Neural cell (in vitro differentiated cells): Measurements from ENCODE around the gene BRINP1. TPM values are rescaled to one million over a fixed set of nuclear protein-coding genes. Genes with fewer than 3 reads are reported as not detected.

Experiments
- H2AFZ ChIP-seq: fragments of 200-600, 300-800 bp; sonication (generic), shearing (Covaris generic); 2 replicates; pipeline ENCODE4 v1.6.0; 2014; ENCODE audit warnings: low read depth, mild to moderate bottlenecking, antibody characterized with exemption, low read length, moderate library complexity
- H3F3A ChIP-seq: fragments of 200-600 bp; shearing (Covaris generic); 2 replicates; pipeline ENCODE4 v1.6.1; 2016; ENCODE audit warnings: mild to moderate bottlenecking, moderate library complexity, mixed read lengths, antibody characterized with exemption, low read length; ENCODE audit not compliant: insufficient read depth, poor library complexity, severe bottlenecking
- H3K27ac ChIP-seq: fragments of 200-600, 300-800 bp; sonication (generic), shearing (Covaris generic); 2 replicates; pipeline ENCODE4 v1.5.1; 2014; ENCODE audit warnings: mild to moderate bottlenecking, low read length, moderate library complexity
- H3K27me3 ChIP-seq: fragments of 300-800, 200-600 bp; sonication (generic), shearing (Covaris generic); 2 replicates; pipeline ENCODE4 v1.6.0; 2014; ENCODE audit warnings: mild to moderate bottlenecking, low read depth, low read length, moderate library complexity; ENCODE audit not compliant: insufficient read depth
- H3K36me3 ChIP-seq: fragments of 300-800, 200-600 bp; sonication (generic), shearing (Covaris generic); 2 replicates; pipeline ENCODE4 v1.5.1; 2014; ENCODE audit warnings: mild to moderate bottlenecking, antibody characterized with exemption, low read length, moderate library complexity; ENCODE audit not compliant: insufficient read depth
- H3K4me2 ChIP-seq: fragments of 300-800, 200-600 bp; sonication (generic), shearing (Covaris generic); 2 replicates; pipeline ENCODE4 v1.6.0; 2014; ENCODE audit warnings: mild to moderate bottlenecking, low read length
- H3K4me3 ChIP-seq: fragments of 300-800, 200-600 bp; sonication (generic), shearing (Covaris generic); 2 replicates; pipeline ENCODE4 v1.5.1; 2014; ENCODE audit warnings: mild to moderate bottlenecking, low read length, moderate library complexity
- H3K79me2 ChIP-seq: fragments of 200-600 bp; shearing (Covaris generic); replicated peaks from 2 replicates; pipeline ENCODE4 v1.6.0; 2014; ENCODE audit warnings: mild to moderate bottlenecking, low read length, moderate library complexity; ENCODE audit not compliant: insufficient read depth
- H3K9ac ChIP-seq: fragments of 300-800, 200-600 bp; sonication (generic), shearing (Covaris generic); 2 replicates; pipeline ENCODE4 v1.6.1; 2016; ENCODE audit warnings: mild to moderate bottlenecking, low read length, mixed read lengths
- H3K9me2 ChIP-seq: fragments of 200-600 bp; shearing (Covaris generic); 2 replicates; pipeline ENCODE4 v1.6.1; 2016; ENCODE audit warnings: mild to moderate bottlenecking, low read length, mixed read lengths; ENCODE audit not compliant: insufficient read depth
- H3K9me3 ChIP-seq: fragments of 200-600, 300-800 bp; sonication (generic), shearing (Covaris generic); 2 replicates; pipeline ENCODE4 v1.6.1; 2016; ENCODE audit warnings: mild to moderate bottlenecking, mixed run types, low read length, moderate library complexity, mixed read lengths
- H4K20me1 ChIP-seq: fragments of 200-600 bp; shearing (Covaris generic); 2 replicates; pipeline ENCODE4 v1.6.1; 2016; ENCODE audit warnings: mild to moderate bottlenecking, mixed run types; ENCODE audit not compliant: insufficient read depth
- EP300 ChIP-seq: fragments of 450-650 bp; conservative IDR thresholded peaks from 2 replicates; pipeline ENCODE4 v1.6.1; 2014; ENCODE audit warnings: antibody characterized with exemption, mild to moderate bottlenecking, moderate library complexity; ENCODE audit not compliant: poor library complexity, severe bottlenecking
- EZH2 ChIP-seq: fragments of 200-600, 300-800 bp; shearing (Covaris generic), sonication (generic); IDR thresholded peaks from 2 replicates; pipeline ENCODE4 v1.6.1; 2014; ENCODE audit warnings: antibody characterized with exemption, low read length, borderline replicate concordance, mild to moderate bottlenecking; ENCODE audit not compliant: insufficient read depth, poor library complexity, severe bottlenecking
- MXI1 ChIP-seq: fragments of 450-650 bp; conservative IDR thresholded peaks from 2 replicates; pipeline ENCODE4 v1.6.1; 2014; ENCODE audit warnings: antibody characterized with exemption, mild to moderate bottlenecking; ENCODE audit not compliant: poor library complexity, severe bottlenecking
- POLR2AphosphoS5 ChIP-seq: IDR thresholded peaks from 2 replicates; pipeline ENCODE4 v1.6.1; 2012
- RAD21 ChIP-seq: fragments of 450-650 bp; conservative IDR thresholded peaks from 2 replicates; pipeline ENCODE4 v1.6.1; 2014; ENCODE audit warnings: antibody characterized with exemption, mild to moderate bottlenecking, moderate library complexity
- SMC3 ChIP-seq: fragments of 450-650 bp; conservative IDR thresholded peaks from 2 replicates; pipeline ENCODE4 v1.6.1; 2014; ENCODE audit warnings: antibody characterized with exemption, mild to moderate bottlenecking, moderate library complexity; ENCODE audit not compliant: poor library complexity
- TAF1 ChIP-seq: IDR thresholded peaks from 2 replicates; pipeline ENCODE4 v1.6.1; 2012; ENCODE audit warnings: low read depth
- polyA plus RNA-seq: library from polyadenylated mRNA; depleted of rRNA; stranded (reverse); fragments of >200 nt; gene quantifications from 2 replicates; pipeline ENCODE4 v1.2.3, GENCODE V29; 2014
- TF ChIP-seq, protein P1 (sequence below): fragments of 450-650 bp; IDR thresholded peaks from 2 replicates; pipeline ENCODE4 v1.5.1; 2014; ENCODE audit warnings: antibody characterized with exemption, mild to moderate bottlenecking, moderate library complexity; ENCODE audit not compliant: poor library complexity, severe bottlenecking
- TF ChIP-seq, protein P2 (sequence below): IDR thresholded peaks from 2 replicates; pipeline ENCODE4 v1.6.1; 2012; ENCODE audit warnings: borderline replicate concordance

The BRINP1 gene
- polyA plus RNA-seq, 1 donor from 2014 or later: 15.6 TPM

DNA sequence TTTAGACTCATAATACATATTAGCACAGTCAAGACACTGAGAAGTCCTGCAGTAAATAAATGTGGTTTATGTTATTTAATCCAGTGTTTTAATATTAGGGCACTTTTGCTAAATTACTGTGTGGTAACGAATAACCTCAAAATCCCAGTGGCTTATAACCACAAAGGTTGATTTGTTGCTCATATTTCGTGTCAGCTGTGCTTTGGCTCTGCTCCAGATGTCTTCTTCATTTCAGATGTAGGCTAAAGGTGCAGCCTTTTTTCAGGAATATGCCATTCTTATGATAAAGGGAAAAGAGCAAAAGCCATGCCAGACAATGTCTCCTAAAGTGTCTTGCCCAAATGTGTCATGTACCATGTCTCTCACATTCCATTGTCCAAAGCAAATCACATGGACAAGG, 144.8 kb downstream of the BRINP1 start:
- H3K79me2 ChIP-seq: no peaks in the 10 kb centered on the region
- no peaks in the 10 kb centered on the region for H3K9me3 ChIP-seq
- no peaks in the 10 kb centered on the region for H3K27me3 ChIP-seq
- no peak overlapping the region for H3K9ac ChIP-seq
- no peak overlapping the region for H3K4me3 ChIP-seq
- no peaks in the 10 kb centered on the region for H3K9me2 ChIP-seq
- TF ChIP-seq RAD21: no peak
- TF ChIP-seq, protein P1, sequence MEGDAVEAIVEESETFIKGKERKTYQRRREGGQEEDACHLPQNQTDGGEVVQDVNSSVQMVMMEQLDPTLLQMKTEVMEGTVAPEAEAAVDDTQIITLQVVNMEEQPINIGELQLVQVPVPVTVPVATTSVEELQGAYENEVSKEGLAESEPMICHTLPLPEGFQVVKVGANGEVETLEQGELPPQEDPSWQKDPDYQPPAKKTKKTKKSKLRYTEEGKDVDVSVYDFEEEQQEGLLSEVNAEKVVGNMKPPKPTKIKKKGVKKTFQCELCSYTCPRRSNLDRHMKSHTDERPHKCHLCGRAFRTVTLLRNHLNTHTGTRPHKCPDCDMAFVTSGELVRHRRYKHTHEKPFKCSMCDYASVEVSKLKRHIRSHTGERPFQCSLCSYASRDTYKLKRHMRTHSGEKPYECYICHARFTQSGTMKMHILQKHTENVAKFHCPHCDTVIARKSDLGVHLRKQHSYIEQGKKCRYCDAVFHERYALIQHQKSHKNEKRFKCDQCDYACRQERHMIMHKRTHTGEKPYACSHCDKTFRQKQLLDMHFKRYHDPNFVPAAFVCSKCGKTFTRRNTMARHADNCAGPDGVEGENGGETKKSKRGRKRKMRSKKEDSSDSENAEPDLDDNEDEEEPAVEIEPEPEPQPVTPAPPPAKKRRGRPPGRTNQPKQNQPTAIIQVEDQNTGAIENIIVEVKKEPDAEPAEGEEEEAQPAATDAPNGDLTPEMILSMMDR: no peak
- TF ChIP-seq MXI1: no peak
- TF ChIP-seq EZH2: no peak
- no peak for TF ChIP-seq SMC3
- no peak for TF ChIP-seq POLR2AphosphoS5
- TF ChIP-seq EP300: no peak
- no peak for TF ChIP-seq TAF1
- TF ChIP-seq, protein P2, sequence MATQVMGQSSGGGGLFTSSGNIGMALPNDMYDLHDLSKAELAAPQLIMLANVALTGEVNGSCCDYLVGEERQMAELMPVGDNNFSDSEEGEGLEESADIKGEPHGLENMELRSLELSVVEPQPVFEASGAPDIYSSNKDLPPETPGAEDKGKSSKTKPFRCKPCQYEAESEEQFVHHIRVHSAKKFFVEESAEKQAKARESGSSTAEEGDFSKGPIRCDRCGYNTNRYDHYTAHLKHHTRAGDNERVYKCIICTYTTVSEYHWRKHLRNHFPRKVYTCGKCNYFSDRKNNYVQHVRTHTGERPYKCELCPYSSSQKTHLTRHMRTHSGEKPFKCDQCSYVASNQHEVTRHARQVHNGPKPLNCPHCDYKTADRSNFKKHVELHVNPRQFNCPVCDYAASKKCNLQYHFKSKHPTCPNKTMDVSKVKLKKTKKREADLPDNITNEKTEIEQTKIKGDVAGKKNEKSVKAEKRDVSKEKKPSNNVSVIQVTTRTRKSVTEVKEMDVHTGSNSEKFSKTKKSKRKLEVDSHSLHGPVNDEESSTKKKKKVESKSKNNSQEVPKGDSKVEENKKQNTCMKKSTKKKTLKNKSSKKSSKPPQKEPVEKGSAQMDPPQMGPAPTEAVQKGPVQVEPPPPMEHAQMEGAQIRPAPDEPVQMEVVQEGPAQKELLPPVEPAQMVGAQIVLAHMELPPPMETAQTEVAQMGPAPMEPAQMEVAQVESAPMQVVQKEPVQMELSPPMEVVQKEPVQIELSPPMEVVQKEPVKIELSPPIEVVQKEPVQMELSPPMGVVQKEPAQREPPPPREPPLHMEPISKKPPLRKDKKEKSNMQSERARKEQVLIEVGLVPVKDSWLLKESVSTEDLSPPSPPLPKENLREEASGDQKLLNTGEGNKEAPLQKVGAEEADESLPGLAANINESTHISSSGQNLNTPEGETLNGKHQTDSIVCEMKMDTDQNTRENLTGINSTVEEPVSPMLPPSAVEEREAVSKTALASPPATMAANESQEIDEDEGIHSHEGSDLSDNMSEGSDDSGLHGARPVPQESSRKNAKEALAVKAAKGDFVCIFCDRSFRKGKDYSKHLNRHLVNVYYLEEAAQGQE: no peak
- no peak overlapping the region for H2AFZ ChIP-seq
- no peaks in the 10 kb centered on the region for H3K36me3 ChIP-seq
- no peak overlapping the region for H3K27ac ChIP-seq
- H3K4me2 ChIP-seq: no peak overlapping the region
- H3F3A ChIP-seq: no peaks in the 10 kb centered on the region
- H4K20me1 ChIP-seq: no peaks in the 10 kb centered on the region

DNA sequence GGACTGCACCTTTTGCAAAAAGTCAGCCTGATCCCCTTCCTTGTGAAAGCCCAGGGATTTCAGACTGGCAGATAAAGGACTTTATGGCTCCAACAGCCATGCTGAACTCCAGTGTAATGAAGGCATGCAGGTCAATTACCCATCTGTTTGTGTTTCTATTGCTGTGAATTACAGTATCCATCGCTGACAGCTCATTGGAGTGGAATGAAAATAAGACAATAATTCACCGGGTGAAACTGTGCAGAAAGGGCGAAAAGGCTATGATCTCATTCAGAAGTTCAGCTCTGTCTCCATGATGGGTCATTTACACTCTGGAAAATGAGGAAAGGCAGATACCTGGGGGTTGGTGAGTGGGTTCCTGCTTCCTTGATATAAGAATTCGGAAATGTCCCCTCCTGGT, 148.0 kb downstream of the BRINP1 start:
- no peak overlapping the region for H3K27ac ChIP-seq
- H3K9me3 ChIP-seq: no peaks in the 10 kb centered on the region
- no peak overlapping the region for H3K4me2 ChIP-seq
- no peak overlapping the region for H3K4me3 ChIP-seq
- H4K20me1 ChIP-seq: no peaks in the 10 kb centered on the region
- H3K9ac ChIP-seq: no peak overlapping the region
- H3F3A ChIP-seq: no peaks in the 10 kb centered on the region
- no peak overlapping the region for H2AFZ ChIP-seq
- H3K9me2 ChIP-seq: no peaks in the 10 kb centered on the region
- no peaks in the 10 kb centered on the region for H3K27me3 ChIP-seq
- peak; percentile 31 for TF ChIP-seq POLR2AphosphoS5
- TF ChIP-seq MXI1: no peak
- no peaks in the 10 kb centered on the region for H3K36me3 ChIP-seq
- H3K79me2 ChIP-seq: no peaks in the 10 kb centered on the region

DNA sequence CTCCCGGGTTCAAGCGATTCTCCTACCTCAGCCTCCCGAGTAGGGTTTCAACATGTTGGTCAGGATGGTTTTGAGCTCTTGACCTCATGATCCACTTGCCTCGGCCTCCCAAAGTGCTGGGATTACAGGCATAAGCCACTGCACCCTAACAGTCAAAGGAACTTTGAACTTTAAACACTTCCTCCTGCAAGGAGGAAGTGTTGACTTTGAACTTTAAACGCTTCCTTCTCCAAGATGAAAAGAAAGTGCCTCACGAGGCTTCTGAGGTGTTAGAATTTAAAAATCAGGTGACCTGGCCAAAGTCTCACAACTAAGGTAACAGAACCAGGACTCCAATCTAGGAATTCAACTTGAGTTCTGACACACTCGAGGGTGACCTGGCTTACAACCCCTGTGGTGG, 150.9 kb downstream of the BRINP1 start:
- no peaks in the 10 kb centered on the region for H3K36me3 ChIP-seq
- TF ChIP-seq EP300: no peak
- TF ChIP-seq MXI1: no peak
- TF ChIP-seq, protein P2: no peak
- no peak for TF ChIP-seq RAD21
- TF ChIP-seq EZH2: no peak
- no peak for TF ChIP-seq TAF1
- TF ChIP-seq POLR2AphosphoS5: no peak
- TF ChIP-seq, protein P1: no peak
- no peak for TF ChIP-seq SMC3
- H3K79me2 ChIP-seq: no peaks in the 10 kb centered on the region
- no peak overlapping the region for H3K4me3 ChIP-seq
- H3K27ac ChIP-seq: no peak overlapping the region
- no peaks in the 10 kb centered on the region for H3K27me3 ChIP-seq
- H3K9me3 ChIP-seq: no peaks in the 10 kb centered on the region
- H3F3A ChIP-seq: no peaks in the 10 kb centered on the region
- H3K9me2 ChIP-seq: no peaks in the 10 kb centered on the region
- H2AFZ ChIP-seq: no peak overlapping the region
- no peak overlapping the region for H3K4me2 ChIP-seq
- no peak overlapping the region for H3K9ac ChIP-seq
- H4K20me1 ChIP-seq: no peaks in the 10 kb centered on the region
